Neuronal stem cell (in vitro differentiated cells): ENCODE results near the gene GRK6.

Experiments used
- DNase-seq: peaks from one replicate; pipeline ENCODE4 v3.0.0-alpha.2; 2013; ENCODE audit warnings: low spot score
- H2AFZ ChIP-seq: one replicate; pipeline ENCODE4 v1.6.1; 2013; ENCODE audit warnings: mild to moderate bottlenecking, low read length, inconsistent platforms
- H2AK5ac ChIP-seq: 2 replicates; pipeline ENCODE4 v1.6.1; 2013; ENCODE audit warnings: low read depth, mild to moderate bottlenecking, inconsistent platforms, low read length, moderate library complexity, mixed read lengths
- H2BK120ac ChIP-seq: 2 replicates; pipeline ENCODE4 v1.6.1; 2013; ENCODE audit warnings: low read depth, mild to moderate bottlenecking, inconsistent platforms, low read length, moderate library complexity, mixed read lengths
- H2BK12ac ChIP-seq: one replicate; pipeline ENCODE4 v1.6.1; 2013; ENCODE audit warnings: low read length, inconsistent platforms
- H2BK15ac ChIP-seq: 2 replicates; pipeline ENCODE4 v1.6.1; 2013; ENCODE audit warnings: mild to moderate bottlenecking, low read length, inconsistent platforms, mixed read lengths
- H2BK5ac ChIP-seq: one replicate; pipeline ENCODE4 v1.6.1; 2013; ENCODE audit warnings: inconsistent platforms, mild to moderate bottlenecking, low read length, moderate library complexity
- H3K14ac ChIP-seq: one replicate; pipeline ENCODE4 v1.6.1; 2013; ENCODE audit warnings: low read length, inconsistent platforms
- H3K18ac ChIP-seq: 2 replicates; pipeline ENCODE4 v1.6.1; 2013; ENCODE audit warnings: low read length, inconsistent platforms
- H3K23ac ChIP-seq: 2 replicates; pipeline ENCODE4 v1.6.1; 2013; ENCODE audit warnings: low read depth, mild to moderate bottlenecking, mixed read lengths, low read length, inconsistent platforms; ENCODE audit not compliant: poor library complexity
- H3K27ac ChIP-seq: replicated peaks from 3 replicates; pipeline ENCODE4 v1.5.1; 2013; ENCODE audit warnings: low read length, inconsistent platforms
- H3K27me3 ChIP-seq, 3 experiments: 2 replicates each; pipeline ENCODE4 v1.6.1; 2013; ENCODE audit warnings: low read length in 3 of 3, mild to moderate bottlenecking in 2 of 3, inconsistent platforms in 1 of 3, low read depth in 1 of 3, mixed read lengths in 1 of 3, moderate library complexity in 1 of 3; ENCODE audit not compliant: control insufficient read depth in 3 of 3, insufficient read depth in 3 of 3
- H3K36me3 ChIP-seq, 2 donors: replicated peaks in 1 of 2; 2 replicates each; pipeline ENCODE4 v1.6.1; 2013; ENCODE audit warnings: low read length in 2 of 2; ENCODE audit not compliant: control insufficient read depth in 2 of 2, insufficient read depth in 2 of 2
- H3K4ac ChIP-seq: 2 replicates; pipeline ENCODE4 v1.6.1; 2013; ENCODE audit warnings: inconsistent platforms, mild to moderate bottlenecking, low read length, moderate library complexity
- H3K4me1 ChIP-seq, 2 donors: 1 replicate in 1 of 2; 2 replicates in 1 of 2; pipeline ENCODE4 v1.6.1; 2013; ENCODE audit warnings: low read length in 2 of 2, low read depth in 1 of 2; ENCODE audit not compliant: control insufficient read depth in 2 of 2, insufficient read depth in 1 of 2
- H3K4me2 ChIP-seq: one replicate; pipeline ENCODE4 v1.6.1; 2013; ENCODE audit warnings: mild to moderate bottlenecking, low read length, inconsistent platforms; ENCODE audit not compliant: insufficient read depth, poor library complexity, severe bottlenecking
- H3K4me3 ChIP-seq, 2 donors: 2 replicates each; pipeline ENCODE4 v1.5.1; 2013; ENCODE audit warnings: low read length in 2 of 2, mild to moderate bottlenecking in 2 of 2, inconsistent platforms in 1 of 2, moderate library complexity in 1 of 2
- H3K79me1 ChIP-seq: one replicate; pipeline ENCODE4 v1.6.1; 2013; ENCODE audit warnings: low read depth, mild to moderate bottlenecking, inconsistent platforms, low read length, moderate library complexity
- H3K9ac ChIP-seq: one replicate; pipeline ENCODE4 v1.6.1; 2013; ENCODE audit warnings: mild to moderate bottlenecking, low read depth, low read length, inconsistent platforms; ENCODE audit not compliant: poor library complexity
- H3K9me3 ChIP-seq, 2 donors: replicated peaks in 1 of 2; 2 replicates each; pipeline versions ENCODE3 to v1.6.1; 2013; ENCODE audit warnings: low read length in 2 of 2, mild to moderate bottlenecking in 2 of 2, inconsistent platforms in 1 of 2, low read depth in 1 of 2, mixed read lengths in 1 of 2, moderate library complexity in 1 of 2; ENCODE audit not compliant: control insufficient read depth in 2 of 2, insufficient read depth in 1 of 2
- H4K8ac ChIP-seq: one replicate; pipeline ENCODE4 v1.6.1; 2013; ENCODE audit warnings: low read depth, mild to moderate bottlenecking, inconsistent platforms, low read length, moderate library complexity
- H4K91ac ChIP-seq: one replicate; pipeline ENCODE4 v1.6.1; 2013; ENCODE audit warnings: low read length, low read depth, mild to moderate bottlenecking, inconsistent platforms; ENCODE audit not compliant: poor library complexity
- WGBS, 2 donors: extraction: QIAGEN DNeasy Blood & Tissue Kit; methylation state at CpG; one replicate each; pipeline ENCODE4 v1.1.7; 2013; ENCODE audit warnings: missing lambda C conversion rate in 2 of 2, mixed read lengths in 1 of 2; ENCODE audit not compliant: insufficient read length in 2 of 2, insufficient replicate concordance in 1 of 2; ENCODE audit errors: extremely low coverage in 2 of 2; 5-methylcytosine and 5-hydroxymethylcytosine counted together

Gene GRK6

GRCh38 chr5:177403102-177403791 lies 23.2 kb upstream of the GRK6 start:
- peak overlapping the region; percentile 88 for H4K8ac ChIP-seq
- H3K18ac ChIP-seq: peak overlapping the region; percentile 98
- peak overlapping the region; percentile 100 for H2BK15ac ChIP-seq
- peak overlapping the region; percentile 95 for H3K14ac ChIP-seq
- peak overlapping the region; percentile 85 for H3K9ac ChIP-seq
- peak overlapping the region; percentile 96 for H3K4me2 ChIP-seq
- peak overlapping the region; percentile 61 for H2BK120ac ChIP-seq
- peak overlapping the region; percentile 81 for H2AK5ac ChIP-seq
- H2AFZ ChIP-seq: peak overlapping the region; percentile 97
- H3K4ac ChIP-seq: peak overlapping the region; percentile 54
- H3K23ac ChIP-seq: peak overlapping the region; percentile 97
- peaks cover 16 to 59% (median 51%) of the 10 kb centered on the region in 3 experiments for H3K27me3 ChIP-seq
- peaks cover 16 to 21% of the 10 kb centered on the region in 2 donors for H3K4me1 ChIP-seq
- H3K79me1 ChIP-seq: peaks cover 4% of the 10 kb centered on the region
- WGBS, 2 donors: no CpG with 5 or more reads among the region's 61 CpGs
- H3K9me3 ChIP-seq: no peaks in the 10 kb centered on the region
- H3K36me3 ChIP-seq: no peaks in the 10 kb centered on the region
- H3K4me3 ChIP-seq: peak overlapping the region; percentile 41 to 83
- DNase-seq: peak; percentile 32
- no peak overlapping the region for H3K27ac ChIP-seq
- no peak overlapping the region for H2BK5ac ChIP-seq
- no peak overlapping the region for H4K91ac ChIP-seq
- H2BK12ac ChIP-seq: peak overlapping the region; percentile 100

DNA sequence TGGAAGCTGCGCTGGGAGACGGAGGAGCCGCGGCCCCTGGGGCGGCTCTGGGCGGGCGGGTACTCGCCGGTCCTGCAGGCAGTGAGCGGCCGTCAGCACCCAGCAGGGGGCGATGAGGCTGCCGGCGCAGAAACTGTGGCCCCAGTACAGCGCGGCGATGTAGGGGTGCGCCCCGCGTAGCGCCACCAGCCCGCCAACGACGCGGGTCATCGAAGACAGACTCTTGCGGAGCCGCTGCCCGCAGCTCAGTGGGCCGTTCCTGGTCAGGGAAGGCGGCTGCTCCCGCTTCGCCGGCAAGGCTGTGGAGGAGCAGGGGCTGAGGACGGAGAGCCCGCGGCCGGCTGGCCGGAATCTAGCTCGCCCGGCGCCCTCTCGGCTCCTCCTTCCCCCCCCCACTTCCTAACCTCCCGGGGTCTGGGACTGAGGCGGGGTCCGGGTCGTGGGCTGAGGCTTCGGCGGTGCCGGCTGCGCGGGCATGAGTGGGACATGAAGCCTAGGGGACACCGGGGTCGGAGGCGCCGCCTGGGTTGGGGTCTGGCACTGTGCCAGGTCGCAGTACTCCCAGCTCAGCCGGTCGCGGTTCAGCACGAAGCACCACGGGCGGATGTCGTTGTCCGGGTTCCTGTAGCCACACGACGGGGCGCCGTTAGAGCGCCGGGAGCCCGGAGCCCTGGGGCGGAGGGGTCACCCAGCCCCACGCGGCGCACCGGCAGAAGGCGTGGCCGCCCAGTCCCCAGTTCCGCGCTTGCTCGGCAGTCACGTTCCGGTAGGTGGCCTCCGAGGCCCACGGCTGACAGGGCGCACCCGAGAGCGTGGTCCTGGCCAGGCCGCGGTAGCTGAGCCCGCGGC lies 22.5 kb upstream of the GRK6 start:
- Histone ChIP-seq H2BK12ac (peak overlapping the region; percentile 100), H3K4me3 (peak overlapping the region; percentile 41 to 83), H3K4me1 (peaks cover 16 to 21% of the 10 kb centered on the region in 2 donors), H3K36me3 (no peaks in the 10 kb centered on the region), H3K9ac (peak overlapping the region; percentile 64), H2AFZ (peak overlapping the region; percentile 97), H4K91ac (no peak overlapping the region), H2BK120ac (peak overlapping the region; percentile 75), H3K23ac (peak overlapping the region; percentile 97), H2AK5ac (peak overlapping the region; percentile 98), H3K79me1 (peaks cover 2% of the 10 kb centered on the region), H3K18ac (peak overlapping the region; percentile 98), H3K27ac (no peak overlapping the region), H2BK5ac (peak overlapping the region; percentile 59), H3K4me2 (peak overlapping the region; percentile 96), H3K14ac (peak overlapping the region; percentile 95), H3K4ac (no peak overlapping the region), H3K9me3 (no peaks in the 10 kb centered on the region), H4K8ac (peak overlapping the region; percentile 88), H3K27me3 (peaks cover 16 to 63% (median 51%) of the 10 kb centered on the region in 3 experiments), H2BK15ac (peak overlapping the region; percentile 100)
- WGBS, 2 donors: no CpG with 5 or more reads among the region's 93 CpGs
- DNase-seq: peak; percentile 54

- Histone ChIP-seq H3K14ac (peak overlapping the region; percentile 40), H3K9me3 (no peaks in the 10 kb centered on the region), H3K4me2 (peak overlapping the region; percentile 96), H3K23ac (peak overlapping the region; percentile 97), H4K91ac (peak overlapping the region; percentile 68), H3K4me1 (peaks cover 16 to 21% of the 10 kb centered on the region in 2 donors), H2BK12ac (peak overlapping the region; percentile 97), H3K9ac (peak overlapping the region; percentile 64), H2BK5ac (peak overlapping the region; percentile 59), H2AFZ (peak overlapping the region; percentile 97), H3K27me3 (peaks cover 16 to 63% (median 51%) of the 10 kb centered on the region in 3 experiments), H3K4ac (peak overlapping the region; percentile 90), H2BK120ac (peak overlapping the region; percentile 95), H3K79me1 (peaks cover 2% of the 10 kb centered on the region), H2AK5ac (peak overlapping the region; percentile 98), H4K8ac (peak overlapping the region; percentile 99), H2BK15ac (peak overlapping the region; percentile 100), H3K27ac (no peak overlapping the region), H3K18ac (peak overlapping the region; percentile 98), H3K36me3 (no peaks in the 10 kb centered on the region), H3K4me3 (peak overlapping the region; percentile 41 to 83)
- WGBS, 2 donors: no CpG with 5 or more reads among the region's 16 CpGs
- DNase-seq: no peak
Observed at GRCh38 chr5:177404641-177405179, 21.8 kb upstream of the GRK6 start.
